Right cardiac atrium (tissue), 5 donors: Measurements from ENCODE around the gene MOB3B. TPM values are rescaled to one million over a fixed set of nuclear protein-coding genes. Genes with fewer than 3 reads are reported as not detected.

Source experiments
- ATAC-seq, 2 donors: fragments of 200-7000 bp; cut with Tn5 transposase; one replicate each; pipeline versions ENCODE4 v1.8.0 to v1.9.1; 2020; ENCODE audit warnings: moderate library complexity in 2 of 2, mild to moderate bottlenecking in 1 of 2
- DNase-seq, 3 donors: peaks; one replicate each; pipeline ENCODE4 v3.0.0-alpha.2; 2020
- H3K27ac ChIP-seq: one replicate; pipeline ENCODE4 v1.5.1; 2013; ENCODE audit warnings: mild to moderate bottlenecking, low read length, control low read depth, moderate library complexity
- H3K27me3 ChIP-seq: one replicate; pipeline ENCODE4 v1.6.1; 2013; ENCODE audit not compliant: control insufficient read depth, insufficient read depth
- H3K4me1 ChIP-seq: one replicate; pipeline ENCODE4 v1.6.1; 2013; ENCODE audit warnings: low read length; ENCODE audit not compliant: control insufficient read depth, insufficient read depth
- H3K4me3 ChIP-seq: one replicate; pipeline ENCODE4 v1.5.1; 2013; ENCODE audit warnings: low read length, control low read depth
- H3K9me3 ChIP-seq: one replicate; pipeline ENCODE4 v1.6.1; 2013; ENCODE audit warnings: low read length; ENCODE audit not compliant: control insufficient read depth
- WGBS: extraction: QIAGEN DNeasy Blood & Tissue Kit; methylation state at CpG from one replicate; pipeline ENCODE4 v1.1.7; 2013; 5-methylcytosine and 5-hydroxymethylcytosine counted together
- intact Hi-C, 4 donors: fragments of 100-400 bp; cut with DNase I; formaldehyde crosslinking; loops; one replicate each; pipeline versions ENCODE4 v1.11.0 to v1.14.0; 2022 to 2023
- polyA plus RNA-seq: library from polyadenylated mRNA; stranded (reverse); fragments of 200-250 nt; gene quantifications from one replicate; pipeline ENCODE4 v1.2.3, GENCODE V29; 2013
- total RNA-seq, 4 donors: library from RNA; stranded (reverse); fragmentation: NEBNext Ultra II Directional; extraction: Animal tissue kit (Norgen Biotek cat#: 25700); gene quantifications; one replicate each; pipeline ENCODE4 v1.2.1, GENCODE V29; 2021
- donor health status: healthy with polysubstance abuse.
- donor health status: DM: no; HTN: yes; CAD: no.
- donor health status: DM: no; HTN: no; CAD: no.
- donor health status: DM: no; HTN: yes; CAD: no; lungs with severe emphysema.
- donor health status: DM: yes; HTN: yes; CAD: no.

Gene MOB3B
- total and polyA plus RNA-seq, 5 donors = 1.1 to 2.2 (median 2.0) TPM

- Histone ChIP-seq H3K4me1 (peaks cover 2% of the 10 kb centered on the region), H3K27me3 (no peaks in the 10 kb centered on the region), H3K9me3 (no peaks in the 10 kb centered on the region), H3K27ac (no peak overlapping the region), H3K4me3 (no peak overlapping the region)
- no peak for DNase-seq
- intact Hi-C loops = loop anchor here in 1 of 4 donors (5.0 kb wide), 1 partner anchor 199 kb away; no protein-coding TSS in a partner anchor
- no peak for ATAC-seq
- 72% methylated on average over 4 of the region's 4 CpGs for WGBS
These were observed 1.5 kb upstream of the MOB3B start for GRCh38 chr9:27530915-27531755.

DNA sequence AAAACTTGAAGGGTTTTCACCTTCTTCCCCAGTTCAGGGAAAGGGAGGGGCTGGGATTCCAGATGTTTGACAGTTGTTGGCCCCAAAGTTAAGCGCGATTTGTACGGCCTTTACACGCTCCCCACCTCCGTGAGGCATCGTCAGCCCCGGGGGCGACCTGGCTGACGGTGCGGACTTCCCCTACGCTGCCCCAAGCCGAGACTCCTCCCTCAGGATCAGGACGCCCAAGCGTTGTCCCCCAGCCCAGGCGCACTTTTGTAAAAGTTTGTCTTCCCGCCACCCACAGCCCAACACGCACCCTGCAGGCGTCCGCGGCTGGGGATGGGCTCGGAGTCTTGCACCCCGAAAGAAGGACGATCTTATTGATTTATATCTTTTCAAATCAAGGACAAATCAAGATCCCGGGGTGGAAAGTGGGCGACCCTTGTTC, 713 bp downstream of the MOB3B start:
- H3K4me1 ChIP-seq = peaks cover 2% of the 10 kb centered on the region
- no peaks in the 10 kb centered on the region for H3K9me3 ChIP-seq
- ATAC-seq (peak; percentile 72 to 77), DNase-seq (peak; percentile 41 to 77 (median 75))
- under 1% methylated on average over 25 of the region's 25 CpGs for WGBS
- H3K4me3 ChIP-seq = peak overlapping the region; percentile 71
- H3K27ac ChIP-seq = no peak overlapping the region
- intact Hi-C loops = loop anchor here in 3 of 4 donors (5.0 to 10.0 kb wide), 2 partner anchors 194 to 197 kb away; no protein-coding TSS in a partner anchor
- no peaks in the 10 kb centered on the region for H3K27me3 ChIP-seq

GRCh38 chr9:27528076-27528885, 1.3 kb downstream of the MOB3B start:
- Histone ChIP-seq H3K4me3 (peak overlapping the region; percentile 71), H3K4me1 (peaks cover 2% of the 10 kb centered on the region), H3K27me3 (no peaks in the 10 kb centered on the region), H3K9me3 (no peaks in the 10 kb centered on the region), H3K27ac (peak overlapping the region; percentile 32)
- peak; percentile 80 to 87 (median 87) for DNase-seq
- peak; percentile 85 to 92 for ATAC-seq
- WGBS = 3% methylated on average over 44 of the region's 44 CpGs
- intact Hi-C loops = loop anchor here in 3 of 4 donors (5.0 to 10.0 kb wide), 2 partner anchors 193 to 196 kb away; no protein-coding TSS in a partner anchor

DNA sequence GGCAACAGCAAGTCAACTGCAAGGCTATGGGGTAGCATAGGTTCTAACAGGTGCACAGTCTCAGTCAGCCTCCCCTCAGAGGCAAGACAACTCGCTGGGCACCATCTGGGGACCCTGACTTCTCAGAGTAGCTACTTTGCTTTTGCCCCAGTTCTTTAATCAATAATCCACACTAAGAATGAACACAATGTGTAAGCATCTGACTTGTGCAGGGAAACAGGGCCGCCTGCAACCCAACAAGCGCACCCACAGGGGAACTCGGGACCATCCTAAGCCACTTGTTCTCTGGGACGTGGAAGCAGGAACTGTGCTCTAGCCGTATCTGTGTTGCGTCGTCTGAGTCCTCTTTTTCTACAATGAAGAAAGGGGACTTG, 1.9 kb downstream of the MOB3B start:
- no peak for DNase-seq
- H3K27me3 ChIP-seq = no peaks in the 10 kb centered on the region
- H3K4me1 ChIP-seq = peaks cover 2% of the 10 kb centered on the region
- H3K9me3 ChIP-seq = no peaks in the 10 kb centered on the region
- H3K27ac ChIP-seq = no peak overlapping the region
- H3K4me3 ChIP-seq = peak overlapping the region; percentile 71
- ATAC-seq = peak in 1 of 2 donors; percentile 12
- 48% methylated on average over 8 of the region's 8 CpGs for WGBS
- intact Hi-C loops = loop anchor here in 3 of 4 donors (5.0 to 10.0 kb wide), 2 partner anchors 193 to 195 kb away; no protein-coding TSS in a partner anchor

DNA sequence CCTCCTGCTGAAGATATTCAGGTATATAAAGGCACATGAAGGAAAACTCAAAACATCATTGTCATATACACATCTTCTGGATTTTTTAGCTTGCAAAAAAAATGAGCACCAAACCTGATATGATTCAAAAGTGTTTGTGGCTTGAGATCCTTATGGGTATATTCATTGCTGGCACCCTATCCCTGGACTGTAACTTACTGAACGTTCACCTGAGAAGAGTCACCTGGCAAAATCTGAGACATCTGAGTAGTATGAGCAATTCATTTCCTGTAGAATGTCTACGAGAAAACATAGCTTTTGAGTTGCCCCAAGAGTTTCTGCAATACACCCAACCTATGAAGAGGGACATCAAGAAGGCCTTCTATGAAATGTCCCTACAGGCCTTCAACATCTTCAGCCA, 5.4 kb downstream of the MOB3B start, which contains the start of gene IFNK:
Gene IFNK (plus strand): TSS at position 55 of the 400 bp plus-strand sequence. CDS start 47 bp downstream, at position 102.
- Histone ChIP-seq H3K9me3 (no peaks in the 10 kb centered on the region), H3K27ac (no peak within 1 kb of the TSS), H3K4me1 (peaks cover 2% of the 10 kb centered on the region), H3K4me3 (no peak within 1 kb of the TSS), H3K27me3 (no peaks in the 10 kb centered on the region)
- DNase-seq (no peak), ATAC-seq (no peak)
- intact Hi-C loops = loop anchor here in 1 of 4 donors (10.0 kb wide), 1 partner anchor 189 kb away; no protein-coding TSS in a partner anchor
- 91% methylated on average over 2 of the region's 2 CpGs for WGBS

DNA sequence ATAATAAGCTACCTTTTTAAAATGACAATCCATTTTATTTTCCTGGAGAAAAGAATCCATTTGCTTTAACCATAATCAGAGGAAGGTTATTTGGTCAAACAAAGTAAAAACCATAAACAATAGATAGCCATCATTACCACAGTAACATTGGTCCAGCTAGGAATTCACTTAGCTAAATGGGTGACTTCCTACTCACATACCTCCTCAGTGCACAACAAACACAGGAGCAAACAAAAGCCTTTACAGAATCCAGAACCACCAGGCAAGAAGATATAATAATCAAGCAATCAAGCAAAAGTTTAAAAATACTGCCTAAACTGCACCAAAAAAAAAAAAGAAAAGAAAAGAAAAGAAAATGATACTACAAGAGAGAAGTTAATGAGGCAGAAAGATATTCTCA, 6.5 kb downstream of the MOB3B start:
- H3K9me3 ChIP-seq = no peaks in the 10 kb centered on the region
- H3K4me3 ChIP-seq = no peak overlapping the region
- peaks cover 2% of the 10 kb centered on the region for H3K4me1 ChIP-seq
- DNase-seq (no peak), ATAC-seq (no peak)
- no peaks in the 10 kb centered on the region for H3K27me3 ChIP-seq
- intact Hi-C loops = loop anchor here in 1 of 4 donors (10.0 kb wide), 1 partner anchor 188 kb away; no protein-coding TSS in a partner anchor
- H3K27ac ChIP-seq = no peak overlapping the region

GRCh38 chr9:27520986-27521385, 8.6 kb downstream of the MOB3B start:
- Histone ChIP-seq H3K4me1 (no peaks in the 10 kb centered on the region), H3K4me3 (no peak overlapping the region), H3K27me3 (no peaks in the 10 kb centered on the region), H3K9me3 (no peaks in the 10 kb centered on the region), H3K27ac (no peak overlapping the region)
- DNase-seq (no peak), ATAC-seq (no peak)
- intact Hi-C loops = loop anchor here in 1 of 4 donors (10.0 kb wide), 1 partner anchor 186 kb away; no protein-coding TSS in a partner anchor
- 90% methylated on average over 4 of the region's 4 CpGs for WGBS

GRCh38 chr9:27519466-27520465, 9.8 kb downstream of the MOB3B start:
- DNase-seq = no peak
- no peak for ATAC-seq
- H3K9me3 ChIP-seq = no peaks in the 10 kb centered on the region
- H3K4me1 ChIP-seq = no peaks in the 10 kb centered on the region
- intact Hi-C loops = loop anchor here in 1 of 4 donors (10.0 kb wide), 1 partner anchor 185 kb away; no protein-coding TSS in a partner anchor
- no peaks in the 10 kb centered on the region for H3K27me3 ChIP-seq
- H3K4me3 ChIP-seq = no peak overlapping the region
- 85% methylated on average over 10 of the region's 10 CpGs for WGBS
- H3K27ac ChIP-seq = no peak overlapping the region

- intact Hi-C loops = no loop called here
- ATAC-seq = no peak
These were observed 10.8 kb downstream of the MOB3B start for GRCh38 chr9:27518809-27519208.

GRCh38 chr9:27518006-27518405, 11.6 kb downstream of the MOB3B start:
- Histone ChIP-seq H3K4me1 (peaks cover 3% of the 10 kb centered on the region), H3K27ac (no peak overlapping the region), H3K4me3 (no peak overlapping the region), H3K27me3 (no peaks in the 10 kb centered on the region), H3K9me3 (no peaks in the 10 kb centered on the region)
- ATAC-seq = no peak
- 92% methylated on average over 2 of the region's 2 CpGs for WGBS
- intact Hi-C loops = no loop called here
- no peak for DNase-seq

More at GRCh38 chr9:27518809-27519208, 10.8 kb downstream of the MOB3B start:
- no peaks in the 10 kb centered on the region for H3K27me3 ChIP-seq
- no peaks in the 10 kb centered on the region for H3K9me3 ChIP-seq
- no peak overlapping the region for H3K27ac ChIP-seq
- peaks cover 3% of the 10 kb centered on the region for H3K4me1 ChIP-seq
- WGBS = 92% methylated on average over 4 of the region's 4 CpGs
- H3K4me3 ChIP-seq = no peak overlapping the region
- no peak for DNase-seq
